ENCODE measurements around the gene SVOPL. TPM values are rescaled to one million over a fixed set of nuclear protein-coding genes. Genes with fewer than 3 reads are reported as not detected.
"Not testable (repeated sequence)": the region's sequence is repeated elsewhere in the genome, so short reads cannot be mapped to it uniquely, and the experiment has no call there.

Gene SVOPL, protein sequence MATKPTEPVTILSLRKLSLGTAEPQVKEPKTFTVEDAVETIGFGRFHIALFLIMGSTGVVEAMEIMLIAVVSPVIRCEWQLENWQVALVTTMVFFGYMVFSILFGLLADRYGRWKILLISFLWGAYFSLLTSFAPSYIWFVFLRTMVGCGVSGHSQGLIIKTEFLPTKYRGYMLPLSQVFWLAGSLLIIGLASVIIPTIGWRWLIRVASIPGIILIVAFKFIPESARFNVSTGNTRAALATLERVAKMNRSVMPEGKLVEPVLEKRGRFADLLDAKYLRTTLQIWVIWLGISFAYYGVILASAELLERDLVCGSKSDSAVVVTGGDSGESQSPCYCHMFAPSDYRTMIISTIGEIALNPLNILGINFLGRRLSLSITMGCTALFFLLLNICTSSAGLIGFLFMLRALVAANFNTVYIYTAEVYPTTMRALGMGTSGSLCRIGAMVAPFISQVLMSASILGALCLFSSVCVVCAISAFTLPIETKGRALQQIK
- 1 to 10 TPM in 3 of 4 donors, under 1 TPM in 1; 0.31 to 3.8 (median 2.6) TPM for polyA plus RNA-seq (ENCODE audit: insufficient read length in 4 of 4)

DNA sequence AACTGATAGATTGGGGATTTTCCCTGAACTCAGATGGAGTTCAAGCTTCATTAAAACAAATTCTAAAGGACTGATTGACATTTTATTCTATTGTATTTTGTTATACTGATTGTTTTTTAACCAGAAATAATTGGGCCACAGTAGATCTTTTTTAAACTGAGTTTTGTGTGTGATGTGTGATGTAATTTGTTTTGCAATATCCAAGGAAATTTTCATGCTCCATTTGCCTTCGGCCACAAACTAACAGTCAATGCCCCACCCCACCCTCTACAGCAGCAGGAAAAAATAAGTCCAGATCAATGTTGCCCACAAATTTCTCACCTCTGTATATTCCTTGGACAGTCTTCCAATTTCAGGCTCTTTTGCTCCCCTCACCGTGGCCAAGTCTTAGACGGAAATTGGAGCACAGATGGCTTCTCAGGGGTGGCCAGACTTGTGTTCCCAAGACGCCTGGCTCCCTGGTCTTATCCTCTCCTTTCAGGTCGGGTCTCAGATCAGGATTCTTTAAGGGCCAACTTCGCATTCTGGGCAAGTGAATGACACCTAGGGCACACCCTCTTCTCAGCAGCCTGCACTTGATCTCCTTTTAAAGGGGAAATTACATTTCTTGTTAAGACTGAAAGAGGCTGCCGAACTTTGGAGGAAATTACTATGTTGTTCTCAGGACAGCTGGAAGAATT is at the start of gene SVOPL:
TSS of gene SVOPL (minus strand) at position 506 of the 680 bp plus-strand sequence. CDS start 22,317 bp downstream, outside the sequence.
- DNase-seq (ENCODE audit: low read depth in 4 of 4, low spot score in 3 of 4), result no peak

DNA sequence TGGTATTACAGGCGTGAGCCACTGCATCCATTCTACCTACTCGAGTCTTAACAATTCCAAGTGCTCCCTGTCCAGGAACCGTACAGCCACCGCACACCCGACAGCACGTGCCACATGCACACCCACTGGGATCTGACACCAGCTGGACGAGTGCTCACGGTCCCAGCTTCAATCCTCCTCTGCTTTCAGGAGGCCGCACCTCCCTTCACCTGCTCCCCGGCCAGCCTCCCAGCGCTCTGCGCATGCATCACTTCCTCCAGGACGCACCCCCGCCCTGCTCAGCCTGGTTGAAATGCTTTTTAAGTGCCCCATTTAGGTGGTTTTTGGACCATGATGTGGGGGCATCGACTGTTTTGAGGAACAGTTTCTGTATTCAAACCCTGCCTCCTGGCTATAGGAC is 49.3 kb upstream of the SVOPL start:
- DNase-seq (ENCODE audit: low read depth in 4 of 4, low spot score in 3 of 4), result no peak

DNA sequence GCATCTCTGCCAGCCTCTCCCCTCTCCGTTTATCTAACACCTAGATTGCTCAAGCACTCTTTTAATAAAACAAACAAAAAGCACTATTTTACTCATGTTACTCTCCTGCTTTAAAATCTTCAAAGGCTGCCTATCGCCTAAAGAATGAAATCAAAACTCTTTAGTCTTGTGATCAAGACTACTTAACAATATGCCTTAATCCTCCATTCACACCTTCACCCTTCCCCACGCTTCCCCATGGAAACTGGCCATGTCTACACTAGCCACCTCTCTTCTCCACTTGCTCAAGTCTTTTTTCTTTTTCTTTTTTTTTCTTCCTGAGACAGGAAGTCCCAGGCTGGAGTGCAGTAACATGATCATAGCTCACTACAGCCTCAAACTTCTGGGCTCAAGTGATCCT is 48.8 kb upstream of the SVOPL start:
- no peak for DNase-seq (ENCODE audit: low read depth in 4 of 4, low spot score in 3 of 4)

DNA sequence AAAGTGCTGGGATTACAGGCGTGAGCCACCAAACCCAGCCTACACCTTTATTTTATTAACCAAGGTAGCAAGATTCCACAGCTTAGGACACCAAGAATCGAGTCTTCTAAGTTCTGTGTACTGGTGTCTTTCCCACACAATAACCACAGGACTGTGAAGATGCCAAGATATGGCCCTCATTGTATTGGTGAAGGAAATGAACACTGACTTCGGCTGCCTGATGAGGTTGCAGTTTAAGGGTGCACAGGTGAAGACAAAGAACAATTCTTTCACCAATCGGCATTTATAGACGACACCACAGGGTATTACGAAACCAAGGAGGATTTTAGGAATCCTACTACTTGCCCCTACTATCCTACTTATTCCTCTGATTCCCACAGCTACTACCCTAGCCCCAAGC is 47.5 kb upstream of the SVOPL start:
- DNase-seq (ENCODE audit: low read depth in 4 of 4, low spot score in 3 of 4), result no peak

DNA sequence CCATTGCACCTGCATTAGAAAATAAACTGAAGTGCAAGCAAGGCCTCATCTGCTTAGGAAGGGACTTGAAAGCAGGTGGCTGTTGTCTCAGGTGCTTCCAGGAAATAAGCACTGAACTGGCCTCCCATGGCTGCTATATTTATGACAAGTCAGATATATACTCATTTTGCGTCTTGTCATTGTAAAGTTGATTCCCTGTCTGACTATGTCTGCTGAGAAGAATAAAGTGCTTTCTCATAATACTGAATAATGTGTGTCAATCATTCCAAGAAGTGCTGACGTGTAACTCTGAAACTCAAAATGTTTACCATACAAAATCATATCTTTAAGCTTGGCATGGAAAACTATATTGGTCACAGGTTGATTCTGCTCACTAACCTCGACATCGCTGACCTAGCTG is 44.9 kb upstream of the SVOPL start:
- no peak for DNase-seq (ENCODE audit: low read depth in 4 of 4, low spot score in 3 of 4)

GRCh38 chr7:138745189-138745588 is 44.0 kb upstream of the SVOPL start:
- no peak for DNase-seq (ENCODE audit: low read depth in 4 of 4, low spot score in 3 of 4)

GRCh38 chr7:138741453-138741735 is 40.2 kb upstream of the SVOPL start:
- no peak for DNase-seq (ENCODE audit: low read depth in 4 of 4, low spot score in 3 of 4)

DNA sequence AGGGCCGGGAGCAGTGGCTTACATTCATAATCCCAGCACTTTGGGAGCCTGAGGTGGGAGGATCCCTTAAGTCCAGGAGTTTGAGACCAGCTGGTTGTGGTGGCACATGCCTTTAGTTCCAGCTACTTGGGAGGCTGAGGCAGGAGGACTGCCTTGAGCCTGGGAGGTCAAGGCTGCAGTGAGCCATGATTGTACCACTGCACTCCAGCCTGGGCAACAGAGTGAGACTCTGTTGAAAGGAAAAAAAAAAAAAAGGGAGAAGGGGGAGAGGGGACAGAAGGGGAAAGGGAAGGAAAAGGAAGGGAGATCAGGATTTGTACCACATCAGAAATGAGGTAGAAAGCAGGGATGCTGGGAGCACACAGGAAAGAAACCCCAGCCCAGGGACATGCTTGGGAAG is 38.7 kb upstream of the SVOPL start:
- DNase-seq (ENCODE audit: low read depth in 4 of 4, low spot score in 3 of 4), result no peak

GRCh38 chr7:138738551-138739335 is 37.6 kb upstream of the SVOPL start:
- DNase-seq (ENCODE audit: low read depth in 4 of 4, low spot score in 3 of 4), result peak; percentile 76 to 84 (median 82)

GRCh38 chr7:138738114-138738513 is 37.0 kb upstream of the SVOPL start:
- DNase-seq (ENCODE audit: low read depth in 4 of 4, low spot score in 3 of 4), result no peak

GRCh38 chr7:138735399-138735798 is 34.2 kb upstream of the SVOPL start:
- DNase-seq (ENCODE audit: low read depth in 4 of 4, low spot score in 3 of 4), result no peak

- DNase-seq (ENCODE audit: low read depth in 4 of 4, low spot score in 3 of 4), result not testable (repeated sequence)
These were observed 30.6 kb upstream of the SVOPL start for GRCh38 chr7:138731733-138732132.

DNA sequence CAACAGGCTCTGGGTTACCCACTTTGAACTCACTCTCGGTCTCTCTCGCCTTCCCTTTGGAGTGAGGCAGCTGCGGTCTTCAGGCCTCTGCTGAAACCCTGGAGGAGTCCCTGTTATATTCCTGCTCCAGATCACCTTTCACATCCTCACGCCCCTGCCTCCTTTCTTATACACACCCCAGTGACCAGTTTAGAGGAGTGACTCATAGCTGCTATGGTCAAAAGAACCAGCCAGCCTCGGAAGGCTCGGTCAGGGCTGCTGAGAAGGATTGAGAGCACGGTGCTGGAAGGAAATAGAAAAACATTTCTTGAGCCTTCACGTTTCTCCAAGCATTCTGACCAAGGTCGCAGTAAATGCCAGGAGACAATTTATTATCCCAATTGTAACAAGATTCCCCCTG is 28.3 kb upstream of the SVOPL start:
- no peak for DNase-seq (ENCODE audit: low read depth in 4 of 4, low spot score in 3 of 4)

- no peak for DNase-seq (ENCODE audit: low read depth in 4 of 4, low spot score in 3 of 4)
These were observed 26.4 kb upstream of the SVOPL start for GRCh38 chr7:138727336-138728099.

DNA sequence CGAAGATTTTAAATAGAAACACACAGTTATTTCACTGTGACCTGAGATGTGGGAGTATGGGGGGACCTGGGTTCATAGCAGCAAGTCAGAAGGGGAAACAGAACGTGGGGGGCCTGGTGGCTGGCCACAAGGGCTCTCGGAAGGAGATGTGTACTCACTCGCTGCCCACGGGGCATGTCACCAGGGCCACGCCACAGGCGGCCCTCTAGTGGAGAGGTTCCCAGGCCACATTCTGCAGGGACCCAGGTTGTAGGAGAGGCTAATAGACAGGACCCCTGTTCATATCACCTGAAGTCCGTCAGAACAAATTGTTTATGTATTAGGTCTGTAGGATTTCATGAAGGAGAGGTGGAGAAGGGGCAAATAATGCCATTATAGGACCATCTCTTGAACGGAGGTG is 25.1 kb upstream of the SVOPL start:
- DNase-seq (ENCODE audit: low read depth in 4 of 4, low spot score in 3 of 4), result no peak

DNA sequence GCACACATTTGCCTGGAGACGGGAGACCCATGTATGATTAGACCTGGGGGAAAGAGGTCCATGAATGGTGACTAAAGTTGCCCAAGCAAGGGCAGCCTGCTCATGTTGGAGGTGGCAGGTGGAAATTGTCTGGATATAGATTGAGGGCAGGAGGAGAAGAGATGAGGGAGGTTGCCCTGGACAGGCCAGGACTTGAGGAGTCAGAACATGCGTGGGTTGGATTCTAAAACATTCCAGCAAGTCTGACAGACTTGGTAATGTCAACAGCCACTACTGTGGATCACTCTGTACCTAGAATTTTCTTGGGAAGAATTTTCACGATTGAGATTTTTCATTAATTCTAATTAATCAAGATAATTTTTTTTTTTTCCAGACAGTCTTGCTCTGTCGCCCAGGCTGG is 19.1 kb upstream of the SVOPL start:
- DNase-seq (ENCODE audit: low read depth in 4 of 4, low spot score in 3 of 4), result no peak

DNA sequence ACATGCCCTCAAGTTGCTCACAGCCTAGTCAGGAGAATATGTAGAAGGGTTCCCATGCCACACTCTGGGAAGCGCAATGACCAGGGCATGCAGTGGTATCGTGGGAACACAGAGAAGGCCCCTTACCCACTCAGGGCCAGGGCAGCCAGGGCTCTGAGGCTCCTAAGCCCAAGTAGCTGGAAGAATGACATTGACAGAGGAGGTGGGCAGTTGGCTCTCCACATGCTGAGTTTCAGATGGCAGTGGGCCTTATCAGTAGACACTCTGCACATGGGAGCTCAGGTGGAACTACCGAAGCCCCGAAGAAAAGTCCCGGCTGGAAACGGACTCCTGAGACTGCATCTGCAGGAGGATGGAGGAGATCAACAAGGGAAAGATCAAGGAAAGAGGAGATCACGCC is 15.7 kb upstream of the SVOPL start:
- DNase-seq (ENCODE audit: low read depth in 4 of 4, low spot score in 3 of 4), result no peak

- DNase-seq (ENCODE audit: low read depth in 4 of 4, low spot score in 3 of 4), result no peak
These were observed 12.0 kb upstream of the SVOPL start for GRCh38 chr7:138713191-138713590.

DNA sequence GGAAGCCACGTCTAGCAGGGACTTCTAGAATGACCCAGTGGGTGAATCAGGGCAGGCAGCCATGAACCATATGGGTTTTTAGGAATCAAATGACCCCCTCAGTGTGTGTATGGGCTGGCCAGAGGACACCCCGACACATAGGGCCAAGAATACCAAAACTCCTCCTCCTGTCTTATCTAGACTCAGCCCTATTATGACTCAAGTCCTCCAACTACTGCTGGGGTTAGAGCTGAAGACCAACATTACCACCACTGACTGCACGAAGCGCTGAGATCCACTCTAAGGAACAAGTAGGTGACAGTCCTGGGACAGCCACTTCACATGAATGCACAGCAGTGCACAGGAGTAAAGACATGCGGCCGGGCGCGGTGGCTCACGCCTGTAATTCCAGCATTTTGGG is 11.5 kb upstream of the SVOPL start:
- DNase-seq (ENCODE audit: low read depth in 4 of 4, low spot score in 3 of 4), result no peak

DNA sequence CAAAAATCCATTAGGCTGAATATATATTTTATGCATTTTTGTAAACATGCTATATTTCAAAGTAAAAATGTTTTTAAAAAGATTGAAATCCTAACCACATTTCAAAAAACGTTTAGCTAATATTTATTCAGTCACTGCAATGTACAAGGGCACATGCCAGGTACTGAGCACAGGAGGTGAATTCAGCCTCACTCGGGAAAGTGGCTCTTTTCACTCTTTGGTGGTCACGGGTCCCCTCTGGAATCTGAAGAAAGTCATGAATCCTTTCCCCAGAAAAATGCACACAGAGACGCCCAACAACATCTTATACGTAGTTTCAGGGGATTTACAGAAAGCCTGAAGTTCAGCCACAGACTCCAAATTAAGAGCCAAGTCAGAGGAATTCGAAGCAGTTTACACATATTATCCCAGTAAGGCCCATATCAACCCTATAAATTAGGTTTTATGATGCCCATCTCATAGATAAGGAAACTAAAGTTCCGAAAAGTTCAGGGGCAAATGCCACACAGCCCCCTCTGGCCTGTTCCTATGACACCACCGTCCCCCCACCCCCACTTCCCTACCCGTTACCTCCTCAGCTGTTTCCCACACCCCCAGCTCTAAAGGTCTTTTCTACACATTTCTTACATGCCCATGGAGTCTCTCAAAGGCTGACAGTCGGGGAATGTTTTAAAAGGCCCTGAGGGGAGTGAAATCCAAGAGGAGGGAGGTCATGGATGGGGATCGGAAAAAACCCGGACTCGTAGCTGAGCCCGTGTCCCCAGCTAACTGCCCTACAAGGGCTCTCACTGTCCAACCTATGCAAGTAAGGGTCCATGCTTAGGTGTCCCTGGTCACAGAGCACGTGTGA is 9.6 kb upstream of the SVOPL start:
- no peak for DNase-seq (ENCODE audit: low read depth in 4 of 4, low spot score in 3 of 4)
